Esophagus muscularis mucosa (tissue), 4 donors: ENCODE results near the gene SPECC1.

Source experiments
- CTCF ChIP-seq, 3 experiments: fragments of 200-600 bp in 2 of 3; fragments of 450-650 bp in 1 of 3; sonication (generic) in 2 of 3; IDR thresholded peaks; one replicate each; pipeline ENCODE4 v1.5.1; 2017 to 2019; ENCODE audit warnings: antibody characterized with exemption in 3 of 3, mild to moderate bottlenecking in 2 of 3, moderate library complexity in 1 of 3
- EP300 ChIP-seq: sonication (generic); formaldehyde crosslinking; IDR thresholded peaks from one replicate; pipeline ENCODE4 v1.6.1; 2017; ENCODE audit warnings: antibody characterized with exemption
- POLR2A ChIP-seq: fragments of 450-650 bp; IDR thresholded peaks from one replicate; pipeline ENCODE4 v1.6.1; 2017; ENCODE audit warnings: antibody characterized with exemption, moderate library complexity, mild to moderate bottlenecking, low read depth
- POLR2AphosphoS5 ChIP-seq, 2 donors: sonication (generic); formaldehyde crosslinking; IDR thresholded peaks; one replicate each; pipeline ENCODE4 v1.6.1; 2017; ENCODE audit warnings: antibody characterized with exemption in 2 of 2

- TF ChIP-seq CTCF (IDR thresholded peaks at IDR 0.05) (no peak), POLR2AphosphoS5 (IDR thresholded peaks at IDR 0.05) (no peak), POLR2A (no peak), EP300 (no peak)
Measured at GRCh38 chr17:20074489-20074888, 65.3 kb downstream of the SPECC1 start.
